ENCODE measurements around the gene WWOX. TPM values are rescaled to one million over a fixed set of nuclear protein-coding genes. Genes with fewer than 3 reads are reported as not detected.
"Not testable (repeated sequence)": the region's sequence is repeated elsewhere in the genome, so short reads cannot be mapped to it uniquely, and the experiment has no call there.

WWOX gene
- polyA plus RNA-seq, 4 donors, result 4.9 to 15.8 (median 7.0) TPM

DNA sequence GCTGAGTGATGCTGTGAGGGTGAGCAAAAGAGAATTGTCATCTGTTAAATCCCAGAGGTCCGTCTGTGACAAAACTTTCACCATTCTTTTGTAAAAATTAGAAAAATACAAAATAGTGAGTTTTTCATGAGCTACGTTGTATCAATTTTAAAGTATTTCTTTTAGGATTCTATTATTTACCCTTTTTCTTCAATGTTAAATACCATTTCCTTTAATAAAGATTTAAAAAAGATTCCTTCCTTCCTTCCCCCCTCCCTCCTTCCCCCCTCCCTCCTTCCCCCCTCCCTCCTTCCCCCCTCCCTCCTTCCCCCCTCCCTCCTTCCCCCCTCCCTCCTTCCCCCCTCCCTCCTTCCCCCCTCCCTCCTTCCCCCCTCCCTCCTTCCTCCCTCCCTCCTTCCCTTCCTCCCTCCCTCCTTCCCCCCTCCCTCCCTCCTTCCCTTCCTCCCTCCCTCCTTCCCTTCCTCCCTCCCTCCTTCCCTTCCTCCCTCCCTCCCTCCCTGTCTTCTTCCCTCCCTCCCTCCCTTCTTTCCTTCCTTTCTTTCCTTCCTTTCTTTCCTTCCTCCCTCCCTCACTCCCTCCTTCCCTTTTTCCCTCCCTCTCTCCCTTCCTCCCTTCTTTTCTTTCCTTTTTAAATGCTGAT, 505.1 kb downstream of the WWOX start:
- FAIRE-seq; H3K4me3 ChIP-seq (ENCODE audit: low read depth in 1 of 3, low read length in 3 of 3); H3K36me3 ChIP-seq (ENCODE audit: control insufficient read depth in 3 of 3, insufficient read depth in 2 of 3, low read depth in 1 of 3, low read length in 3 of 3); DNase-seq; H3K9me3 ChIP-seq (ENCODE audit: control insufficient read depth in 2 of 2, insufficient read depth in 1 of 2, low read depth in 1 of 2, low read length in 1 of 2); H3K4me1 ChIP-seq (ENCODE audit: control insufficient read depth in 3 of 3, insufficient read depth in 2 of 3, low read depth in 1 of 3, low read length in 2 of 3); H3K27me3 ChIP-seq (ENCODE audit: control insufficient read depth in 3 of 3, insufficient read depth in 3 of 3, low read length in 3 of 3); H3K27ac ChIP-seq (ENCODE audit: low read depth in 1 of 3, low read length in 2 of 3): not testable (repeated sequence)
- WGBS, 3 donors, result 90 to 94% (median 92%) methylated on average over 2 of the region's 2 CpGs

- Histone ChIP-seq H3K9me3 (ENCODE audit: control insufficient read depth in 2 of 2, insufficient read depth in 1 of 2, low read depth in 1 of 2, low read length in 1 of 2) (no peaks in the 10 kb centered on the region), H3K4me3 (ENCODE audit: low read depth in 1 of 3, low read length in 3 of 3) (no peak overlapping the region), H3K27ac (ENCODE audit: low read depth in 1 of 3, low read length in 2 of 3) (no peak overlapping the region), H3K36me3 (ENCODE audit: control insufficient read depth in 3 of 3, insufficient read depth in 2 of 3, low read depth in 1 of 3, low read length in 3 of 3) (no peaks in the 10 kb centered on the region), H3K27me3 (ENCODE audit: control insufficient read depth in 3 of 3, insufficient read depth in 3 of 3, low read length in 3 of 3) (no peaks in the 10 kb centered on the region), H3K4me1 (ENCODE audit: control insufficient read depth in 3 of 3, insufficient read depth in 2 of 3, low read depth in 1 of 3, low read length in 2 of 3) (peaks cover 0 to 13% (median 0%) of the 10 kb centered on the region in 3 donors)
- FAIRE-seq (no peak), DNase-seq (no peak)
- 91 to 97% (median 92%) methylated on average over 6 of the region's 6 CpGs for WGBS, 3 donors
Measured at GRCh38 chr16:78605548-78606101, 506.2 kb downstream of the WWOX start.

GRCh38 chr16:78606545-78606944, 507.1 kb downstream of the WWOX start:
- Histone ChIP-seq H3K4me1 (ENCODE audit: control insufficient read depth in 3 of 3, insufficient read depth in 2 of 3, low read depth in 1 of 3, low read length in 2 of 3) (peaks cover 0 to 13% (median 0%) of the 10 kb centered on the region in 3 donors), H3K27me3 (ENCODE audit: control insufficient read depth in 3 of 3, insufficient read depth in 3 of 3, low read length in 3 of 3) (no peaks in the 10 kb centered on the region), H3K9me3 (ENCODE audit: control insufficient read depth in 2 of 2, insufficient read depth in 1 of 2, low read depth in 1 of 2, low read length in 1 of 2) (no peaks in the 10 kb centered on the region), H3K36me3 (ENCODE audit: control insufficient read depth in 3 of 3, insufficient read depth in 2 of 3, low read depth in 1 of 3, low read length in 3 of 3) (no peaks in the 10 kb centered on the region), H3K27ac (ENCODE audit: low read depth in 1 of 3, low read length in 2 of 3) (no peak overlapping the region), H3K4me3 (ENCODE audit: low read depth in 1 of 3, low read length in 3 of 3) (no peak overlapping the region)
- no peak for FAIRE-seq
- 91 to 97% (median 93%) methylated on average over 8 of the region's 8 CpGs for WGBS, 3 donors
- DNase-seq, result no peak

GRCh38 chr16:78607022-78607421, 507.6 kb downstream of the WWOX start:
- Histone ChIP-seq H3K4me1 (ENCODE audit: control insufficient read depth in 3 of 3, insufficient read depth in 2 of 3, low read depth in 1 of 3, low read length in 2 of 3) (peaks cover 0 to 13% (median 0%) of the 10 kb centered on the region in 3 donors), H3K4me3 (ENCODE audit: low read depth in 1 of 3, low read length in 3 of 3) (no peak overlapping the region), H3K9me3 (ENCODE audit: control insufficient read depth in 2 of 2, insufficient read depth in 1 of 2, low read depth in 1 of 2, low read length in 1 of 2) (no peaks in the 10 kb centered on the region), H3K27ac (ENCODE audit: low read depth in 1 of 3, low read length in 2 of 3) (no peak overlapping the region), H3K36me3 (ENCODE audit: control insufficient read depth in 3 of 3, insufficient read depth in 2 of 3, low read depth in 1 of 3, low read length in 3 of 3) (no peaks in the 10 kb centered on the region), H3K27me3 (ENCODE audit: control insufficient read depth in 3 of 3, insufficient read depth in 3 of 3, low read length in 3 of 3) (no peaks in the 10 kb centered on the region)
- 89 to 90% (median 90%) methylated on average over 5 of the region's 5 CpGs for WGBS, 3 donors
- DNase-seq (no peak), FAIRE-seq (peak; percentile 92)

- FAIRE-seq, result no peak
- H3K4me3 ChIP-seq (ENCODE audit: low read depth in 1 of 3, low read length in 3 of 3), result no peak overlapping the region
- no peak overlapping the region for H3K27ac ChIP-seq (ENCODE audit: low read depth in 1 of 3, low read length in 2 of 3)
- H3K36me3 ChIP-seq (ENCODE audit: control insufficient read depth in 3 of 3, insufficient read depth in 2 of 3, low read depth in 1 of 3, low read length in 3 of 3), result no peaks in the 10 kb centered on the region
- no peaks in the 10 kb centered on the region for H3K27me3 ChIP-seq (ENCODE audit: control insufficient read depth in 3 of 3, insufficient read depth in 3 of 3, low read length in 3 of 3)
- H3K9me3 ChIP-seq (ENCODE audit: control insufficient read depth in 2 of 2, insufficient read depth in 1 of 2, low read depth in 1 of 2, low read length in 1 of 2), result no peaks in the 10 kb centered on the region
- H3K4me1 ChIP-seq (ENCODE audit: control insufficient read depth in 3 of 3, insufficient read depth in 2 of 3, low read depth in 1 of 3, low read length in 2 of 3), result peaks cover 0 to 13% (median 0%) of the 10 kb centered on the region in 3 donors
- WGBS, 3 donors, result 68 to 74% (median 71%) methylated on average over 6 of the region's 6 CpGs
- DNase-seq, result no peak
Measured at GRCh38 chr16:78607465-78607864, 508.0 kb downstream of the WWOX start.

GRCh38 chr16:78608305-78608776, 508.9 kb downstream of the WWOX start:
- FAIRE-seq (no peak), DNase-seq (no peak)
- Histone ChIP-seq H3K4me3 (ENCODE audit: low read depth in 1 of 3, low read length in 3 of 3) (no peak overlapping the region), H3K36me3 (ENCODE audit: control insufficient read depth in 3 of 3, insufficient read depth in 2 of 3, low read depth in 1 of 3, low read length in 3 of 3) (no peaks in the 10 kb centered on the region), H3K27ac (ENCODE audit: low read depth in 1 of 3, low read length in 2 of 3) (no peak overlapping the region), H3K4me1 (ENCODE audit: control insufficient read depth in 3 of 3, insufficient read depth in 2 of 3, low read depth in 1 of 3, low read length in 2 of 3) (peaks cover 0 to 13% (median 0%) of the 10 kb centered on the region in 3 donors), H3K9me3 (ENCODE audit: control insufficient read depth in 2 of 2, insufficient read depth in 1 of 2, low read depth in 1 of 2, low read length in 1 of 2) (no peaks in the 10 kb centered on the region), H3K27me3 (ENCODE audit: control insufficient read depth in 3 of 3, insufficient read depth in 3 of 3, low read length in 3 of 3) (no peaks in the 10 kb centered on the region)
- whole genome bisulfite sequencing, 3 donors, result 66 to 91% (median 85%) methylated on average over 9 of the region's 9 CpGs

DNA sequence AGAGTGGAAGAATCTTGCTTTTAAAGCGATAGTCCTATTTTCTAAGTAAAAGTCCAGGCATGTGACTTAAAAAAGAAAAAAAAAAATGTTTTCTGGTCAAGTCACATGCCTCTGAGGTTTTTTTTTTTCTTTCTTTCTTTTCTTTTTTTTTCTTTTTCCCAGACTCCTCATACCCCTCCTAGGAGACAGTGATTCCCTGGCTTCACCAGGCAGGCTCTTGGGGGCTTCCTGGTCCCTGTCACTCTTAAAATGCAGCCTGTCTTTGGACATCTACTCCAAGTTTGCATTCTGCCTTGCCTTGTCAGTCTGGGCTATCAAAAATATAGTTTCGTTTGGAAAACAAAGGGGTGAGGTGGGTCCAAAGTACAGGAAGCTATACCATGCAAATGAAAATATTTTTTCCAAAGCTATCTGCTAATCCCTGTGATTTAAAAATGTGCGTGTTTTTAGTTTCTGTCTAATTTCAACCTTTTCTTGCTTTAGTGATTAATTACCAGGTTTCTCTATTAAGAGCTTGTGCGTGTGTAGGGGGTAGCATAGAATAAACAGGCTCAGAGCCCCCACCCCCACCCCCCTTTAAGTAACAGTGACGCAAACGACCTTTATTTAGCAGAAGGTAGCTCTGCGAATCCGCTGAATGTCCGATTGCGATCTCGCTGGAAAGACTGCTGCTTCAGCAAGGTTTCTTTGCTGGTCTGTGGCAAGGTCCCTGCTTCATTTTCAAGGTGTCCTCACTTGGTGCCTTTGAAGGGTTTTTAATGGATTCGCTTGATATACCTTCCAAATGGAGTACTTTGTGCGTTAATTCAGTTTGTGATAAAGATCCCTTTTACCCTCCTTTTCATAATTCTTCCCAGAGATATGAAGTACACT, 510.2 kb downstream of the WWOX start:
- Histone ChIP-seq H3K36me3 (ENCODE audit: control insufficient read depth in 3 of 3, insufficient read depth in 2 of 3, low read depth in 1 of 3, low read length in 3 of 3) (no peaks in the 10 kb centered on the region), H3K4me3 (ENCODE audit: low read depth in 1 of 3, low read length in 3 of 3) (peak overlapping the region in 1 of 3 donors; percentile 43), H3K27me3 (ENCODE audit: control insufficient read depth in 3 of 3, insufficient read depth in 3 of 3, low read length in 3 of 3) (no peaks in the 10 kb centered on the region), H3K9me3 (ENCODE audit: control insufficient read depth in 2 of 2, insufficient read depth in 1 of 2, low read depth in 1 of 2, low read length in 1 of 2) (no peaks in the 10 kb centered on the region), H3K27ac (ENCODE audit: low read depth in 1 of 3, low read length in 2 of 3) (peak overlapping the region in 1 of 3 donors; percentile 89), H3K4me1 (ENCODE audit: control insufficient read depth in 3 of 3, insufficient read depth in 2 of 3, low read depth in 1 of 3, low read length in 2 of 3) (peaks cover 0 to 13% (median 0%) of the 10 kb centered on the region in 3 donors)
- WGBS, 3 donors, result 15 to 56% (median 38%) methylated on average over 13 of the region's 13 CpGs
- DNase-seq, result peak; percentile 40 to 83
- no peak for FAIRE-seq

- Histone ChIP-seq H3K4me3 (ENCODE audit: low read depth in 1 of 3, low read length in 3 of 3) (no peak overlapping the region), H3K4me1 (ENCODE audit: control insufficient read depth in 3 of 3, insufficient read depth in 2 of 3, low read depth in 1 of 3, low read length in 2 of 3) (peaks cover 0 to 13% (median 0%) of the 10 kb centered on the region in 3 donors), H3K27ac (ENCODE audit: low read depth in 1 of 3, low read length in 2 of 3) (no peak overlapping the region), H3K9me3 (ENCODE audit: control insufficient read depth in 2 of 2, insufficient read depth in 1 of 2, low read depth in 1 of 2, low read length in 1 of 2) (no peaks in the 10 kb centered on the region), H3K36me3 (ENCODE audit: control insufficient read depth in 3 of 3, insufficient read depth in 2 of 3, low read depth in 1 of 3, low read length in 3 of 3) (no peaks in the 10 kb centered on the region), H3K27me3 (ENCODE audit: control insufficient read depth in 3 of 3, insufficient read depth in 3 of 3, low read length in 3 of 3) (no peaks in the 10 kb centered on the region)
- FAIRE-seq (no peak), DNase-seq (no peak)
- 94 to 98% (median 97%) methylated on average over 2 of the region's 2 CpGs for WGBS, 3 donors
Measured at GRCh38 chr16:78611318-78611717, 511.9 kb downstream of the WWOX start.
